HEK293 (cell line): ENCODE results near the gene PEX11G.
A peak's percentile ranks its signal among the peaks of the same experiment; 100 is the strongest.

Source experiments
- CTCF ChIP-seq: fragments of 450-650 bp; formaldehyde crosslinking; IDR thresholded peaks from 2 replicates; pipeline ENCODE4 v1.5.1; 2016; ENCODE audit warnings: missing biosample characterization, missing genetic modification characterization
- GLIS1 ChIP-seq: fragments of 450-650 bp; formaldehyde crosslinking; IDR thresholded peaks from 2 replicates; pipeline ENCODE4 v1.5.1; 2016; ENCODE audit warnings: missing biosample characterization, missing genetic modification characterization
- HOXD13 ChIP-seq: sonication (generic); formaldehyde crosslinking; IDR thresholded peaks from 2 replicates; pipeline ENCODE4 v1.8.0; 2022; ENCODE audit warnings: missing genetic modification reagents, borderline replicate concordance
- IKZF3 ChIP-seq: fragments of 450-650 bp; IDR thresholded peaks from 2 replicates; pipeline ENCODE4 v1.5.0; 2018; ENCODE audit warnings: missing biosample characterization, mild to moderate bottlenecking, missing genetic modification characterization, moderate library complexity
- INSM2 ChIP-seq: fragments of 450-650 bp; formaldehyde crosslinking; IDR thresholded peaks from 2 replicates; pipeline ENCODE4 v1.5.1; 2016; ENCODE audit warnings: missing biosample characterization, missing genetic modification characterization
- KLF8 ChIP-seq: fragments of 450-650 bp; formaldehyde crosslinking; IDR thresholded peaks from 2 replicates; pipeline ENCODE4 v1.5.1; 2016; ENCODE audit warnings: missing biosample characterization, missing genetic modification characterization
- OSR2 ChIP-seq: fragments of 450-650 bp; formaldehyde crosslinking; IDR thresholded peaks from 2 replicates; pipeline ENCODE4 v1.5.1; 2016; ENCODE audit warnings: missing biosample characterization, missing genetic modification characterization
- PATZ1 ChIP-seq: fragments of 450-650 bp; formaldehyde crosslinking; IDR thresholded peaks from 2 replicates; pipeline ENCODE4 v1.5.1; 2016; ENCODE audit warnings: missing biosample characterization, missing genetic modification characterization
- SCRT1 ChIP-seq: fragments of 450-650 bp; formaldehyde crosslinking; IDR thresholded peaks from 2 replicates; pipeline ENCODE4 v1.5.1; 2016; ENCODE audit warnings: missing biosample characterization, missing genetic modification characterization, borderline replicate concordance
- SCRT2 ChIP-seq: fragments of 450-650 bp; formaldehyde crosslinking; IDR thresholded peaks from 2 replicates; pipeline ENCODE4 v1.5.1; 2016; ENCODE audit warnings: missing biosample characterization, missing genetic modification characterization
- SP7 ChIP-seq: fragments of 450-650 bp; formaldehyde crosslinking; IDR thresholded peaks from 2 replicates; pipeline ENCODE4 v1.5.1; 2016; ENCODE audit warnings: missing biosample characterization, missing genetic modification characterization
- TSHZ1 ChIP-seq: fragments of 450-650 bp; formaldehyde crosslinking; IDR thresholded peaks from 2 replicates; pipeline ENCODE4 v1.5.1; 2016; ENCODE audit warnings: missing biosample characterization, missing genetic modification characterization, borderline replicate concordance
- ZBTB26 ChIP-seq: fragments of 450-650 bp; formaldehyde crosslinking; optimal IDR thresholded peaks from 2 replicates; pipeline ENCODE3; 2016; ENCODE audit warnings: missing biosample characterization, mild to moderate bottlenecking, missing genetic modification characterization
- ZNF132 ChIP-seq: fragments of 450-650 bp; formaldehyde crosslinking; IDR thresholded peaks from 2 replicates; pipeline ENCODE4 v1.5.1; 2017; ENCODE audit warnings: missing biosample characterization, missing genetic modification characterization, borderline replicate concordance
- ZNF16 ChIP-seq: fragments of 450-650 bp; formaldehyde crosslinking; IDR thresholded peaks from 2 replicates; pipeline ENCODE4 v1.5.1; 2016; ENCODE audit warnings: low read depth, missing biosample characterization, missing genetic modification characterization
- ZNF19 ChIP-seq: fragments of 450-650 bp; formaldehyde crosslinking; IDR thresholded peaks from 2 replicates; pipeline ENCODE4; 2016; ENCODE audit warnings: missing biosample characterization, missing genetic modification characterization, low read depth
- ZNF350 ChIP-seq: fragments of 450-650 bp; formaldehyde crosslinking; IDR thresholded peaks from 2 replicates; pipeline ENCODE4 v1.5.0; 2017; ENCODE audit warnings: missing biosample characterization, mild to moderate bottlenecking, missing genetic modification characterization
- ZNF404 ChIP-seq: fragments of 450-650 bp; formaldehyde crosslinking; IDR thresholded peaks from 2 replicates; pipeline ENCODE4 v1.5.1; 2017; ENCODE audit warnings: missing biosample characterization, missing genetic modification characterization
- ZNF416 ChIP-seq: fragments of 450-650 bp; formaldehyde crosslinking; IDR thresholded peaks from 2 replicates; pipeline ENCODE4 v1.5.1; 2016; ENCODE audit warnings: missing biosample characterization, missing genetic modification characterization
- ZNF426 ChIP-seq: fragments of 450-650 bp; formaldehyde crosslinking; IDR thresholded peaks from 2 replicates; pipeline ENCODE4 v1.5.1; 2017; ENCODE audit warnings: missing biosample characterization, missing genetic modification characterization, mild to moderate bottlenecking, inconsistent platforms, moderate library complexity
- ZNF488 ChIP-seq: fragments of 450-650 bp; formaldehyde crosslinking; IDR thresholded peaks from 2 replicates; pipeline ENCODE4 v1.5.1; 2016; ENCODE audit warnings: missing biosample characterization, missing genetic modification characterization
- ZNF510 ChIP-seq: fragments of 450-650 bp; formaldehyde crosslinking; IDR thresholded peaks from 2 replicates; pipeline ENCODE4 v1.5.1; 2018; ENCODE audit warnings: mild to moderate bottlenecking, missing genetic modification characterization, missing biosample characterization; ENCODE audit not compliant: insufficient replicate concordance
- ZNF549 ChIP-seq: fragments of 450-650 bp; IDR thresholded peaks from 2 replicates; pipeline ENCODE4 v1.5.1; 2018; ENCODE audit warnings: missing biosample characterization, missing genetic modification characterization, mild to moderate bottlenecking, inconsistent platforms, moderate library complexity
- ZNF555 ChIP-seq: fragments of 450-650 bp; formaldehyde crosslinking; conservative IDR thresholded peaks from 2 replicates; pipeline ENCODE4 v1.5.1; 2017; ENCODE audit warnings: missing biosample characterization, mild to moderate bottlenecking, missing genetic modification characterization, inconsistent platforms
- ZNF624 ChIP-seq: fragments of 450-650 bp; formaldehyde crosslinking; IDR thresholded peaks from 2 replicates; pipeline ENCODE4 v1.5.1; 2017; ENCODE audit warnings: missing biosample characterization, missing genetic modification characterization
- ZNF76 ChIP-seq: fragments of 450-650 bp; formaldehyde crosslinking; IDR thresholded peaks from 2 replicates; pipeline ENCODE4; 2016; ENCODE audit warnings: low read depth, missing biosample characterization, missing genetic modification characterization, borderline replicate concordance
- ZNF785 ChIP-seq: fragments of 450-650 bp; formaldehyde crosslinking; IDR thresholded peaks from 2 replicates; pipeline ENCODE4 v1.5.1; 2016; ENCODE audit warnings: missing biosample characterization, missing genetic modification characterization
- ZNF792 ChIP-seq: fragments of 450-650 bp; formaldehyde crosslinking; IDR thresholded peaks from 2 replicates; pipeline ENCODE4 v1.5.1; 2016; ENCODE audit warnings: missing biosample characterization, missing genetic modification characterization
- ZNF837 ChIP-seq: fragments of 450-650 bp; formaldehyde crosslinking; IDR thresholded peaks from 2 replicates; pipeline ENCODE4 v1.5.1; 2016; ENCODE audit warnings: missing biosample characterization, missing genetic modification characterization

PEX11G gene

GRCh38 chr19:7488736-7489353, at the start of gene PEX11G (continued):
- 0 out of 2 replicates have a peak, but pooled peaks have one; percentile 9 for TF ChIP-seq TSHZ1 (tag by site-specific recombination)
- no peak for TF ChIP-seq IKZF3 (tag by site-specific recombination)
- no peak; the same call in 1 of the 2 replicates for TF ChIP-seq SCRT2 (tag by site-specific recombination)
- no peak for TF ChIP-seq ZNF555 (tag by site-specific recombination)
- TF ChIP-seq ZNF549: no peak
- TF ChIP-seq ZNF404 (tag by site-specific recombination): no peak
- TF ChIP-seq ZNF785 (tag by site-specific recombination): no peak
- TF ChIP-seq ZNF132 (tag by site-specific recombination): no peak
- peak; percentile 70 for TF ChIP-seq GLIS1 (tag by site-specific recombination)
- no peak for TF ChIP-seq ZNF488 (tag by site-specific recombination)
- no peak for TF ChIP-seq ZNF16 (tag by site-specific recombination)
- TF ChIP-seq CTCF (tag by site-specific recombination): 0 out of 2 replicates have a peak, but pooled peaks have one; percentile 2
- TF ChIP-seq ZNF76 (tag by site-specific recombination): peak; percentile 39; the same call in 1 of the 2 replicates
- no peak for TF ChIP-seq ZNF416
- TF ChIP-seq SP7: 0 out of 2 replicates have a peak, but pooled peaks have one; percentile 53
- no peak for TF ChIP-seq OSR2
- TF ChIP-seq ZNF837 (tag by site-specific recombination): no peak
- TF ChIP-seq SCRT1 (tag by site-specific recombination): no peak
- TF ChIP-seq ZNF426 (tag by site-specific recombination): no peak
- TF ChIP-seq PATZ1: peak; percentile 49
- TF ChIP-seq ZNF19: no peak
- no peak for TF ChIP-seq ZNF510
- TF ChIP-seq ZNF350: no peak
- TF ChIP-seq ZBTB26 (tag by site-specific recombination): peak; percentile 60
- no peak for TF ChIP-seq HOXD13 (CRISPR knock-in tag)
- no peak for TF ChIP-seq ZNF624
- peak; percentile 46; the same call in 1 of the 2 replicates for TF ChIP-seq KLF8 (tag by site-specific recombination)
- no peak for TF ChIP-seq INSM2 (tag by site-specific recombination)
- no peak for TF ChIP-seq ZNF792 (tag by site-specific recombination)
